H1 (cell line): ENCODE measurements around the gene APBA3. TPM values are rescaled to one million over a fixed set of nuclear protein-coding genes. Genes with fewer than 3 reads are reported as not detected.

Experiments
- ASH2L ChIP-seq: fragments of 200-600, 300-600 bp; sonication (generic); IDR thresholded peaks from one replicate; pipeline ENCODE4 v1.7.1; 2017; ENCODE audit warnings: low read length
- BRCA1 ChIP-seq: IDR thresholded peaks from 2 replicates; pipeline ENCODE4 v1.6.1; 2012; ENCODE audit warnings: low read depth, low read length, improper control_type of control experiment
- CBX8 ChIP-seq: fragments of 300-800, 300-1000 bp; sonication (generic); IDR thresholded peaks from 2 replicates; pipeline ENCODE4 v1.7.1; 2016; ENCODE audit warnings: low read depth, low read length, borderline replicate concordance
- CHD1 ChIP-seq: IDR thresholded peaks from 2 replicates; pipeline ENCODE4 v1.6.1; 2012; ENCODE audit warnings: low read depth, low read length, improper control_type of control experiment
- FOSL1 ChIP-seq: IDR thresholded peaks from 2 replicates; pipeline ENCODE4 v1.6.1; 2011; ENCODE audit warnings: mild to moderate bottlenecking, low read depth, low read length, moderate library complexity; ENCODE audit not compliant: insufficient read depth
- GABPA ChIP-seq: IDR thresholded peaks from 2 replicates; pipeline ENCODE4 v1.6.1; 2011; ENCODE audit warnings: mild to moderate bottlenecking, low read length, moderate library complexity, borderline replicate concordance; ENCODE audit not compliant: insufficient read depth
- GTF2F1 ChIP-seq: IDR thresholded peaks from 2 replicates; pipeline ENCODE4 v1.6.1; 2012; ENCODE audit warnings: low read depth, low read length, improper control_type of control experiment, borderline replicate concordance
- MAX ChIP-seq: IDR thresholded peaks from 2 replicates; pipeline ENCODE4 v1.6.1; 2012; ENCODE audit warnings: inconsistent platforms
- POLR2A ChIP-seq, 2 experiments: IDR thresholded peaks; 1 replicate in 1 of 2; 2 replicates in 1 of 2; pipeline ENCODE4 v1.6.1; 2011; ENCODE audit warnings: low read depth in 2 of 2, low read length in 2 of 2, mild to moderate bottlenecking in 2 of 2; ENCODE audit errors: control extremely low read depth in 1 of 2
- POLR2AphosphoS5 ChIP-seq: IDR thresholded peaks from 2 replicates; pipeline ENCODE4 v1.6.1; 2011; ENCODE audit warnings: low read depth, low read length
- RFX5 ChIP-seq: IDR thresholded peaks from 2 replicates; pipeline ENCODE4 v1.6.1; 2011; ENCODE audit warnings: low read depth, low read length, improper control_type of control experiment, borderline replicate concordance
- SIRT6 ChIP-seq: IDR thresholded peaks from one replicate; pipeline ENCODE4 v1.7.1; 2012; ENCODE audit warnings: low read length, inconsistent platforms
- SIX5 ChIP-seq: IDR thresholded peaks from 2 replicates; pipeline ENCODE4 v1.6.1; 2011; ENCODE audit warnings: mild to moderate bottlenecking, low read depth, low read length
- SUZ12 ChIP-seq: fragments of 200-600 bp; sonication (generic); IDR thresholded peaks from 2 replicates; pipeline ENCODE4 v1.6.1; 2012; ENCODE audit warnings: mild to moderate bottlenecking, inconsistent platforms, low read length, moderate library complexity, mixed read lengths
- TAF1 ChIP-seq: IDR thresholded peaks from 2 replicates; pipeline ENCODE4 v1.6.1; 2011; ENCODE audit warnings: mild to moderate bottlenecking, low read depth, low read length
- TBP ChIP-seq: IDR thresholded peaks from 2 replicates; pipeline ENCODE4 v1.6.1; 2011; ENCODE audit warnings: low read depth, low read length, improper control_type of control experiment
- USF2 ChIP-seq: IDR thresholded peaks from 2 replicates; pipeline ENCODE4 v1.6.1; 2011; ENCODE audit warnings: low read length, improper control_type of control experiment
- polyA plus RNA-seq, 7 experiments: library from polyadenylated mRNA; depleted of rRNA in 3 of 7; stranded (reverse) in 5 of 7; unstranded in 2 of 7; fragments of >200 nt in 5 of 7; fragments of 200-250 nt in 2 of 7; gene quantifications; 1 replicate in 5 of 7; 2 replicates in 1 of 7; 4 replicates in 1 of 7; pipeline versions ENCODE4 v1.2.1 to v1.2.3, GENCODE V29; 2011 to 2013; ENCODE audit warnings: missing spikeins in 2 of 7, mixed read lengths in 2 of 7
- total RNA-seq: library from RNA; stranded (reverse); fragmentation: NEBNext Ultra II Directional; extraction: Animal tissue kit (Norgen Biotek cat#: 25700); gene quantifications from 2 replicates; pipeline ENCODE4 v1.2.1, GENCODE V29; 2021

The APBA3 gene
- total and polyA plus RNA-seq, 2 of the 8 experiments (the other 6 are each of a cell fraction or from before 2014, with no cell fraction given), result 21.4 to 36.9 TPM

GRCh38 chr19:3721131-3721886 is 40.2 kb downstream of the APBA3 start (continued):
- peak; percentile 56; the same call in 1 of the 2 replicates for TF ChIP-seq TBP
- TF ChIP-seq SUZ12, result no peak
- no peak for TF ChIP-seq ASH2L
- no peak for TF ChIP-seq CHD1
- no peak for TF ChIP-seq CBX8
- TF ChIP-seq USF2, result no peak
- no peak for TF ChIP-seq POLR2AphosphoS5
- no peak for TF ChIP-seq SIRT6
- no peak for TF ChIP-seq SIX5
- TF ChIP-seq MAX, result peak; percentile 69
- TF ChIP-seq GTF2F1, result no peak
- peak; percentile 51 for TF ChIP-seq TAF1
- peak; percentile 79 for TF ChIP-seq RFX5
- TF ChIP-seq GABPA, result peak; percentile 36; the same call in 1 of the 2 replicates
- TF ChIP-seq FOSL1, result no peak
- no peak for TF ChIP-seq POLR2A (IDR thresholded peaks at IDR 0.05; ENCODE audit: control extremely low read depth in 1 of 2, low read depth in 2 of 2, low read length in 2 of 2)
- TF ChIP-seq BRCA1, result no peak
